Mesothelial cell of epicardium (in vitro differentiated cells): Measurements from ENCODE around the gene SMG1. TPM values are rescaled to one million over a fixed set of nuclear protein-coding genes. Genes with fewer than 3 reads are reported as not detected.
"Not testable (repeated sequence)": the region's sequence is repeated elsewhere in the genome, so short reads cannot be mapped to it uniquely, and the experiment has no call there.

ENCODE experiments used
- DNase-seq, 2 experiments: peaks; one replicate each; pipeline ENCODE4 v3.0.0; 2021; ENCODE audit warnings: low spot score in 2 of 2; ENCODE audit not compliant: unreplicated experiment in 2 of 2
- H3K27ac Mint-ChIP-seq: 2 replicates; pipeline ENCODE4 v1.8.0; 2021; ENCODE audit warnings: mixed read lengths
- H3K27me3 Mint-ChIP-seq: 2 replicates; pipeline ENCODE4 v1.8.0; 2021; ENCODE audit warnings: low read depth, mixed read lengths
- H3K36me3 Mint-ChIP-seq: 2 replicates; pipeline ENCODE4 v1.8.0; 2021; ENCODE audit warnings: mixed read lengths
- H3K4me1 Mint-ChIP-seq: 2 replicates; pipeline ENCODE4 v1.8.0; 2021; ENCODE audit warnings: mixed read lengths
- H3K4me3 Mint-ChIP-seq: 2 replicates; pipeline ENCODE4 v1.8.0; 2021; ENCODE audit warnings: mild to moderate bottlenecking, moderate library complexity, mixed read lengths
- H3K9me3 Mint-ChIP-seq: 2 replicates; pipeline ENCODE4 v1.8.0; 2021; ENCODE audit warnings: mixed read lengths
- CTCF ChIP-seq: fragments of 200-600 bp; sonication (generic); IDR thresholded peaks from one replicate; pipeline ENCODE4 v1.5.0; 2021; ENCODE audit warnings: antibody characterized with exemption; ENCODE audit not compliant: unreplicated experiment
- total RNA-seq: library from RNA; stranded (reverse); gene quantifications from 3 replicates; pipeline ENCODE4 v1.2.1, GENCODE V29; 2021

SMG1 gene
- total RNA-seq, 1 donor from 2014 or later: 117 TPM

GRCh38 chr16:18959031-18959505 is 32.9 kb upstream of the SMG1 start:
- Mint-ChIP-seq H3K27ac (peak overlapping the region; percentile 47), H3K36me3 (no peaks in the 10 kb centered on the region), H3K27me3 (no peaks in the 10 kb centered on the region), H3K9me3 (no peaks in the 10 kb centered on the region), H3K4me1 (peaks cover 14% of the 10 kb centered on the region), H3K4me3 (no peak overlapping the region)
- DNase-seq: no peak
- no peak for TF ChIP-seq CTCF

GRCh38 chr16:18958621-18959029 is 32.4 kb upstream of the SMG1 start:
- TF ChIP-seq CTCF: no peak
- H3K4me3 Mint-ChIP-seq: no peak overlapping the region
- H3K27me3 Mint-ChIP-seq: no peaks in the 10 kb centered on the region
- peak overlapping the region; percentile 47 for H3K27ac Mint-ChIP-seq
- no peak for DNase-seq
- no peaks in the 10 kb centered on the region for H3K36me3 Mint-ChIP-seq
- H3K9me3 Mint-ChIP-seq: no peaks in the 10 kb centered on the region
- peaks cover 14% of the 10 kb centered on the region for H3K4me1 Mint-ChIP-seq

- H3K4me3 Mint-ChIP-seq, H3K27ac Mint-ChIP-seq, H3K27me3 Mint-ChIP-seq, H3K9me3 Mint-ChIP-seq, DNase-seq, H3K36me3 Mint-ChIP-seq: not testable (repeated sequence)
- H3K4me1 Mint-ChIP-seq: peaks cover 10% of the 10 kb centered on the region
Measured at GRCh38 chr16:18956658-18957241, 30.5 kb upstream of the SMG1 start.

GRCh38 chr16:18955874-18956580 is 29.8 kb upstream of the SMG1 start:
- not testable (repeated sequence) for H3K27ac Mint-ChIP-seq, H3K4me3 Mint-ChIP-seq, H3K36me3 Mint-ChIP-seq, H3K27me3 Mint-ChIP-seq, H3K9me3 Mint-ChIP-seq, DNase-seq
- H3K4me1 Mint-ChIP-seq: peaks cover 10% of the 10 kb centered on the region

GRCh38 chr16:18953547-18953946 is 27.3 kb upstream of the SMG1 start:
- Mint-ChIP-seq H3K36me3 (no peaks in the 10 kb centered on the region), H3K27me3 (no peaks in the 10 kb centered on the region), H3K4me3 (no peak overlapping the region), H3K9me3 (no peaks in the 10 kb centered on the region), H3K4me1 (peaks cover 2% of the 10 kb centered on the region), H3K27ac (no peak overlapping the region)
- no peak for DNase-seq
- no peak for TF ChIP-seq CTCF

- no peaks in the 10 kb centered on the region for H3K4me1 Mint-ChIP-seq
- H3K27ac Mint-ChIP-seq: no peak overlapping the region
- no peak for TF ChIP-seq CTCF
- no peak overlapping the region for H3K4me3 Mint-ChIP-seq
- no peak for DNase-seq
- H3K27me3 Mint-ChIP-seq: no peaks in the 10 kb centered on the region
- H3K36me3 Mint-ChIP-seq: no peaks in the 10 kb centered on the region
- H3K9me3 Mint-ChIP-seq: no peaks in the 10 kb centered on the region
Measured at GRCh38 chr16:18950469-18951185, 24.4 kb upstream of the SMG1 start.
